Body of pancreas (tissue), 4 donors: ENCODE measurements around the gene CCDC136.

ENCODE experiments used
- POLR2A ChIP-seq, 3 donors: fragments of 450-650 bp; IDR thresholded peaks; one replicate each; pipeline ENCODE4 v1.6.1; 2016; ENCODE audit warnings: antibody characterized with exemption in 3 of 3, mild to moderate bottlenecking in 2 of 3
- TF ChIP-seq, protein P1 (sequence below), 7 experiments: fragments of 450-650 bp in 4 of 7; fragments of 200-600 bp in 3 of 7; sonication (generic) in 3 of 7; IDR thresholded peaks; one replicate each; pipeline ENCODE4 v1.5.1; 2016 to 2019; ENCODE audit warnings: antibody characterized with exemption in 7 of 7

GRCh38 chr7:128810473-128810872 is 18.7 kb downstream of the CCDC136 start:
- TF ChIP-seq, protein P1, sequence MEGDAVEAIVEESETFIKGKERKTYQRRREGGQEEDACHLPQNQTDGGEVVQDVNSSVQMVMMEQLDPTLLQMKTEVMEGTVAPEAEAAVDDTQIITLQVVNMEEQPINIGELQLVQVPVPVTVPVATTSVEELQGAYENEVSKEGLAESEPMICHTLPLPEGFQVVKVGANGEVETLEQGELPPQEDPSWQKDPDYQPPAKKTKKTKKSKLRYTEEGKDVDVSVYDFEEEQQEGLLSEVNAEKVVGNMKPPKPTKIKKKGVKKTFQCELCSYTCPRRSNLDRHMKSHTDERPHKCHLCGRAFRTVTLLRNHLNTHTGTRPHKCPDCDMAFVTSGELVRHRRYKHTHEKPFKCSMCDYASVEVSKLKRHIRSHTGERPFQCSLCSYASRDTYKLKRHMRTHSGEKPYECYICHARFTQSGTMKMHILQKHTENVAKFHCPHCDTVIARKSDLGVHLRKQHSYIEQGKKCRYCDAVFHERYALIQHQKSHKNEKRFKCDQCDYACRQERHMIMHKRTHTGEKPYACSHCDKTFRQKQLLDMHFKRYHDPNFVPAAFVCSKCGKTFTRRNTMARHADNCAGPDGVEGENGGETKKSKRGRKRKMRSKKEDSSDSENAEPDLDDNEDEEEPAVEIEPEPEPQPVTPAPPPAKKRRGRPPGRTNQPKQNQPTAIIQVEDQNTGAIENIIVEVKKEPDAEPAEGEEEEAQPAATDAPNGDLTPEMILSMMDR (IDR thresholded peaks at IDR 0.05): no peak
- no peak for TF ChIP-seq POLR2A (IDR thresholded peaks at IDR 0.05)
